HG03103 (cell line): ENCODE data around the gene SPARC.

Experiments used
- ATAC-seq: cut with Tn5 transposase; IDR thresholded peaks from one replicate; pipeline ENCODE4 v1.9.1; 2021; ENCODE audit warnings: low read depth; ENCODE audit not compliant: unreplicated experiment

The SPARC gene

DNA sequence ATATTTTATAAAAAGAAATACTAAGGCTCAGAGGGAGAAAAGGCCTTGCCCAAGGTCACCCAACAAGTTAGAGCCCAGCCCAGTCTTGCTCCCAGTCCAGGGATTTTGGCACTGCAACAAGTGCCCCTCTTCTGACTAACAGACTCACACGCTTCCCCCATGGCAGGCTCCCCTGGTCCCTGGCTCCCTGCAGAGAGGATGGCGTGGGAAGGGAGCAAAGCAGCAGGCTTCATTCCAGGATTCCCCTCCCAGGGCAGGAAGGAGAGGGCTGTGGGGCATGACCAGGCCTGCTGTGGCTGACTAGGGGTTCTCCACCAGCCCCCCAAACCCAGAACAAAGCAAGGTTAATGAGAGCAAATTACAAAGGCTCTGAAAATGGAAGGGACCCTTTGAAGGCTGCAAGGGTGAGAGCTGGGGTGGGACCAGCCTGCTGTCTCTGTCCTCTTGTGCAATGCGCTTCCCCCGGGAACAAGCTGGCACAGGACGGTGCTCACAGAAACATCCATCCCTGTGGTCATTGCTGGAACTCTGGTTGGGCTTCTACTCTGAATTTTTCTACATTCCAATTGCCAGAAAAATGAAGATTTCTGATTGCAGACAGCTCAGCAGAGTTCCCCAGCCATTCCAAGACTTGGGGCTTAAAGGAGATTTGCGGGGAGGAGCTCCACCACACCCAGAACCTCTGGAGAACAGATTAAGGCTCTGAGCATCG lies 58.4 kb downstream of the SPARC start:
- ATAC-seq: no peak

DNA sequence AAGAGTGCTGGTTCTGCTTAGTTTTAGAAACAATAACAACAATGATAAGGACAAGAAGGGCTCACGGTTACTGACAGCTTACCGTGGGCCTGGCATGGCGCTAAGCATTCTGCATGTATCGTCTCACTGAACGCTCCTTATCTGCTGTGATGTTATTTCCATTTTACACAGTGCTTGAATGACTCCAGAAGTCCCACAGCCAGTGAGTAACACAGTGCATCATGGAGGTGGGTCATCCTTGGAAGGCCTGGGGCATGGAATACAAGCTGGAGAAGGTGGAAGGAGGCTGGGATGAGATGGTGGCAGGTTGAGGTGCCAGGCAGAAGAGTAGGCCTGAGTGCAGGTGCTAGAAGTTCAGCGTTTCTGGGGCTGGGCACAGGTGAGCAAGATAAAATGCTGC lies 59.1 kb downstream of the SPARC start:
- ATAC-seq: no peak

DNA sequence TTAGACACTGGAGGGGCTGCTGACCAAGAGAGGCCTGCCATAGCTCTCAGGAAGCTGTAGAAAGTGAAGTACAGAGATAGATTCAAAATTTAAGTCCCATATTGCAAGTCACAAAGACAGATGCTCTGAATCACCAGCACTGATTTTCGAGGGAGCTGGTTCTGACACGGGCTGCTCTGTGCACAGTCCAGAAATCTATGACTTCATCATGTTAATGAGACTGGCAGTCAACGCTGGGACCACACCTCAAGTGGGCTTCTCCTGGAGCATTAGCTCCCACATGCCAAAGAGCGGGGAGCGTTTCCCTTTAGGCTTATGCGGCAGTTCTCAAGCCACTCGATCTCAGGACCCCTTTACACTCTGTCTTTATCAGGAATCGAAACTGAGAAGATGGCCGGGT lies 61.4 kb downstream of the SPARC start:
- no peak for ATAC-seq

DNA sequence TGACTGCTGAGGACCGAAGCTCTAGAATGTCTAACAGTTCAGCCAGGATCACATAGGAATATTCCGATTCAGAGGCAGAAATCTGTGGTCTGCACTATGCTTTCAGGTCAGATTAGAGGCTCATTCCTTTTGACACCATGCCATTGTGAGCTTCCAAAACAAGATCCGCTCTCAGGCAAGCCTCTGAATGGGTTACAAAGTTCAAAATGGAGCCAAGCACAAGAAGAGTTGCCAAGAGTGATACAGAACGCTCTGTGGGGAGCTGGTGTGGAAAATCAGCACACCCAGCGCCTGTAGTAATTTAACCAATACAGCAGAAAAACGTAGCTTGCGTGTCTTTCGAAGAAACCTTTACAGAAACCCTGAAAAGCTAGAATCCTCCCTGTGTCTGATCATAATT lies 62.2 kb downstream of the SPARC start:
- ATAC-seq: no peak

DNA sequence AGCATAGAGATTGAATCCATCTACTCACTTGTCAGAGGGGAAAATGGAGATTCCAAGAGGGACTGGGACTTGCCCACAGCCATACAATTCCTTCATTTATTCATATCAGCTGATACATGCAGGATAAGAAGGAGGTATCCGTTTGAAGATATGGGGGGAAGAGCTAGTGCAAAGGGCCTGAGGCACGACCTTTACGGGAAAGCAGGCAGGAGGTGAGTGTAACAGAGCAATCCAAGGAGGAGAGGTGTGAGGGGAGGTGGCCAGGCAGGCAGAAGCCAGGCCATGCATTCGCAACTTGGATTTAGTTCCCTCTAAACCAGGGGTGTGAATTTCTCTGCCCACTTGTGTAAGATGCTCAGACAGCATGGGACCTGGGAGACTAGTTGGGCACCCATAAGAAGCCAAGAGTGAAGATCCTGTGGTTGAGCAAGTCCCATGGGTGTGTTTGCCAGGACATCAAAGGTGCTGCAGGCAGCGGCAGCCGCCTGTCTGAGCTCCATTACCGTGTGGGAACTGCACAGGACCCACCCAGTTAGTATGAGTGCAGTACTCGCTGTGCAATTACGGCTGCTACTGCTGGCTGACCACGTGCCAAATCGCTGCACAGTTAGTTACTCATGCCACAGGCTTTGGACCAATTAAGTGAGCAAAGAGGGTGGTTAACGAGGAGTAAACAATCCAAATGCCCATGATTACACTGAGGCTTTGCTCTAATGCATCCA lies 64.2 kb downstream of the SPARC start:
- ATAC-seq: no peak

DNA sequence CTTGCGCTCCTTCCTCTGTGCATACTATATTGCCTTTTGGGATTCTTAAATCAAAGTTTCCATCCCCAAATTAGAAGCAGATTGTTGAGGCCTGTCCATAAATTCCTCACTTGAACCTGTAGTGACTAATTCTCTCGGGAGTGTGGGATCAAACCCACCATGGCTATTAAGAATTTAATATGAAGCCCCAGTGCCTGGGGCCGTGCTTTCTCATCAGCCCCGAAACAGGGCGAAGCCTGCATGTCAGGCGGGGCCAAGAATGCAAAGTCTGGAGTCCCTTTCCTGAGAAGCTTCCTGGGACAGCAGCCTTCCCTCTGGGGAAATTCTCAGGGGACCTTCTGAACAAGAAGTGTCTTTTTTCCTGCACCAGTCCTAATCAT lies 66.3 kb downstream of the SPARC start:
- ATAC-seq: no peak

DNA sequence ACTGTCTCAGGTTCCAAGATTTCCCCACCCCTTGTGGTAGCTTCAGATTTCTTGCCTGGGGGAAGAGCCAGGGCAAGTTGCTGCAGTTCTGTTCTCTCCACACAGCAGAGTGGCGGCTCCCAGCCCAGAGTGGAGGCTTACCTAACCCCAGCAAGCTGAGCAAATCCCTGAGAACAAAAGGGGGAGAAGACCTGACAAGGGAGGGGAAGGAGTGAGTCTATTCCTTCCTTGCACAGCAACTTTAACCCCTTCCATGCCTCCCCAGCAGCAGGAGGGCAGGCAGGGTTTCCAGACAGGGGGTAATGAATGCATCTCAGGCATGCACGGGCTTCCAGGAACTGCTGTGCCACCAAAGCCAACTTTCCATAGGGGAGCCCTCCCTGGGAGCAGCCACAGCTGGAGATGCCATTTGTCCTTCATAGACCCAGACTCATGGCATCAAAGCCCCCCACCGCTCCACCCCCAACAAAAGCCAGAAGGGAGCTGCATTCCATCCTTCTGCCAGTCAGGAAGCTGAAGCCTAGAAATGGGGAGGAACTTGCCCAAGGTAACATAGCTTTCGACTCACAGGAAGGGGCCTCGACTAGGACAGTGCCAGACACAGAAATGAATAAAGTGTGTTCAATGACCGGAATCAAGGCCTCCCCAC lies 66.8 kb downstream of the SPARC start:
- ATAC-seq: no peak

DNA sequence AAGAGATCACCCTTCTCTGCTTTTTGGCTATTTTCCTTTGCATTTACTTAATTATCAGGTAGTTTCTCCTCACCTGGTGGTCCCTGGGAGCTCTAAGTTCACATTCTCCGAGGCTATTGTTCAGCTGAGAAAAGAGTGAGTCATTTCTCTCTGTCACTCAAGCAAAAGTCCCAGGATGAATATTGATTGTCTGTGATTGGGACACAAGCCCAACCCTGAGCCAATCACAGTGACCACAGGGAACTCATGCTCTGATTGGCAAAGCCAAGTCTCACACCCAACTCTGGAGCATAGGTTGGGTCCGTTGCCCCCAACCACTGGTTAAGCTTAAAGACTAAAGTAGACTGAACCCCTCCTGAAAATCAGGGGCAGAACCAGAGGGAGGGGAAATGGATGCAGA lies 67.8 kb downstream of the SPARC start:
- no peak for ATAC-seq

DNA sequence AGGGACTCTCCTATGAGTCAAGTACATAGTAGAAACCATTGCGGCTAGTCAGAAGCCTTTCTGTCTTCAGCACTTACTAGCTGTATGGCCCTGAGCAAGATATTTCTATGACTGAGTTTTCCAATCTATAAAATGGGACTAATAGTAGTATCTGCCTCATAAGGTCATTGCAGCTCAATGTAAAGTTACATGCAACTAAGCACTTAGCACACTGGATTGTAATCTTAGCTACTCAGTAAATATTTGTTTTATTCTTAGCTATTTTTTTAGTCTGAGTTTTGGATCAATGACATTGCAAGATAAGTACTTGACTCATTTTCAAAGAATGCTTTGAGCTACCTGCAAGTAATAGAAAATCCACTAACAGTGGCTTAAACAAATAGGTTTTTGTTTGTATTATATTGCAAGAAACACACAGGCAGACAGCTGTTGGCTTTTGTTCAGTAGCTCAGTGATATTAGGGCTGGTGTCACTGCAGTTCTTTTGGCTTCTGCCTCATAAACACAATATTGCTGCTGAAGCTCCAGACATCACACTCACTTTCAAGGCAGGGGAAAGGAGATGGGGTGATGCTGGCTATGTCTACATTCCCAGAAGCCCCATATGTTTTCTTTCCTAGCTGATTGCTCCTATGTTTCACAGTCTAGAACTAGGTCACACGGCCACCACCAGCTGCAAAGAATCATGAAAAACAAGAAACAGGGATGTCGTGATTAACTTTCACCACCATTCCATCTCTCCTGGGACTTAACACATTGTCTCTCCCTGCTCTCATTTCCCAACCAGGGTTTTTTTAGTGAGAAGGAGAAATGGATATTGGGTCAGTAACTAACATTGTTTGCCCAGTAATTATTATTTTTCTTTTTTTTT lies 68.6 kb downstream of the SPARC start:
- ATAC-seq: no peak

DNA sequence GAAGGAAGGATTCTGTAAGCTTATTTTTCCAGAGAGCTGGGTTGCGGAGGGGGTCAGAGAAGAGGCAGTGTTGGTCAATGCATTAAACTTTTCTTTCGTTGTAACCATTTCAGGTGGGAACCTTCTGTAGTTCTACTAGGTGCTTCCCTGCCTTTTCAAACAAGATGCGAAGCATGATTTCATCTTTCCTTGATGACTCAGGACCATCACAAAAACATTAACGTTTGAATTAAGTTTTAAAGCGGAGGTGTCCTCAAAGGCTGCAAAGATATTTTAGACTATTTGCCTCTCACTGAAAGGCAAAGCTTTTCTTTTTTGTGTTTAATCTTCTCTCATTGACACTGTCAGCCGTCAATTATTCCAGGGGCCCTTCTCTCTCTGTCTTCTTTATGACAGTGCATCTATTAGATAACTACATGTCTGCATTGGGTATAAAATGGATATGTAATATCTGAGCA lies 69.3 kb downstream of the SPARC start:
- ATAC-seq: no peak

DNA sequence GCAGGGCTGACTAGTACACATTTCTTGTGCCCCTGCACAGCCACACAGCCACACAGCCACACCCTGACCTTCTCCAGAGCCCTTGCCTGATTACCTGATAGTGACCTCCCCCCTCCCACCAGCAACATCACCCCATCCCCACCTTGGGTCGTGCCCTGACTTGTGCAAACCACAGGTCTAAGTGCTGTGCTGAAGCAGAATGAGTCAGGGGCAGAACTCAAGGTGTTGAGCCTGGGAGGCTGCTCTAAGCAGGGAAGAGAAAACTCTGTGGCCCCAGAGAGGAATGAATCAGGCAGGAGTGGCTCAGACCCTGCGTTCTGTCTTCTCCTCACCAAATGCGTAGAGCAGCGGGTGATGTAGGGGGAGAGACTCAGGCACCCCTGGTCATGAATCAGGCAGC lies 71.3 kb downstream of the SPARC start:
- no peak for ATAC-seq

DNA sequence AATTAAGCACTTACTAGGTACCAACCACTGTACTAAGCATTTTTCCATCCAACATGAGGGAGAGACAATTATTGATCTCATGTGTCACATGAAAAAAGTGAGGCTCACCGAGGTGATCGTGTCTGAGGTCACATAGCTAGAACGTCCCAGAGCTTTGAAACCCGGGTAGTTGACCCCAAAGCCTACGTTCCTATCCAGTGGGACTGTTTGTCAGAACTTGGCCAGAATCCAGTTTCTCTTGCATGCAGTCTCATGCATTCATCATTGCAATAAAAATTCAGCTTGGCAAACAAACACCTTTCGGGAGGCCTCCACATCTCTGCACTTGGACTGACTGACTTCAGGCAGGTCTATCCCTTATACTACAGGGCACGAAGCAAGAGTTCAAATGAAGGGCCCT lies 72.2 kb downstream of the SPARC start:
- no peak for ATAC-seq

DNA sequence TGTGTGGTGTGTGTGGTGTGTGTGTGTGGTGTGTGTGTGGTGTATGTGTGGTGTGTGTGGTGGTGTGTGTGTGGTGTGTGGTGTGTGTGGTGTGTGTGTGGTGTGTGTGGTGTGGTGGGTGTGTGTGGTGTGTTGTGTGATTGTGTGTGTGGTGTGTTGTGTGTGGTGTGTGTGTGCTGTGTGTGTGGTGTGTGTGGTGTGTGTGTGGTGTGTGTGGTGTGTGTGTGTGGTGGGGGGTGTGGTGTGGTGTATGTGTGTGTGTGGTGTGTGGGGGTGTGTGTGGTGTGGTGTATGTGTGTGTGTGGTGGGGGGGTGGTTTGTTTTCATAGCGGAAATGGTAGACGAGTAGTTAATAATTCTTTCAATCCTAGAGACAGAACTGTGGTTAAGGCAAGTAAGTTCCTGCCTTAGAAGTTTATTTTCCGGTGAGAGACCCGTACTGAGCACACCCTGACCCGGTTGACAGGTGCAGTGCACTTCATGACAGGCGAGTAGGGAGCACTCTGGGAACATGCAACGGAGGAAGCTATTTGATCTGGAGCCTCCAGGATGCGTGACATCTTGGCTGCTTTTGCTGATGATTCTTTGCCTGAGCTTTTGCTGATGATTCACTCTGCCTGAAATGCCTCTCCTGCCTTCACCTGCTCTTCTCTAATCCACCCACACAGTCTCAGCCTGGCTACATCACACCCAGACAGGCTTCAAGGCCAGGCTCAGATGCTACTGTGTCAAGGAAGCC lies 73.9 kb downstream of the SPARC start:
- peak; percentile 64 for ATAC-seq

DNA sequence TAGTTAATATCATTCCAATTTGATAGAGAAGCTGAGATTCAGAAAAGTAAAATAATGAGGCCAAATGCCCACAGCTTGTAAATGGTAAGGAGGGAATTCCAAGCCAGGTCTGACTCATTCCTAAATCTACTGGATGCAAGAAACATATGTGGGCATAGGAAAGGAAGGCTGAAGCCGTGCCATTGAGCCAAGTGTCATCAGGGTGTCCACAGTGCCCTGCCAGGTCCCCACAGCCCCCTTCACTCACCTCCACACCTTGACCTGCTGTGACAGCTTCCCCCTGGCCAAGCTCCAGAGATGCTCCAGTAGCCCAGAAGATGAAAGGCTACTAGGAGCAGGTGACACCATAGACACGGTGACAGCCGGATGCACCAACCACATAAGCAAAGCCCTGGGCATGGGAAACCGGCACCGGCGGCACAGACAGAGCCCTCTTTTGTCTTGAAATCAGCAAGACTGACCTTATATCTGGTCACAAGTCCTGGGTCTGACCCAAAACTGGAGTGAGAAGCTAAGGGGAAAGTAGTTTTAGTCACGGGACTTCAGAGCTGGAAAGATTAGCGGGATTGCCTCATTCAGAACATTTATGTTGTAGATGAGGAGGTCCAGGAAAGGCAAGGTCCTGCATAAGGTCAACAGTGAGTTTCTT lies 75.5 kb downstream of the SPARC start:
- no peak for ATAC-seq
